HepG2 (cell line): Measurements from ENCODE around the gene PLCG1.

Experiments used
- CHD4 ChIP-seq: fragments of 200-600 bp; sonication (generic); IDR thresholded peaks from 2 replicates; pipeline ENCODE4 v1.7.0; 2017; ENCODE audit warnings: mild to moderate bottlenecking, low read length, borderline replicate concordance
- CTCF ChIP-seq: sonication (generic); formaldehyde crosslinking; IDR thresholded peaks from 2 replicates; pipeline ENCODE4 v1.5.0; 2020; ENCODE audit warnings: mild to moderate bottlenecking, missing genetic modification reagents, moderate library complexity
- EZH2 ChIP-seq: conservative IDR thresholded peaks from 2 replicates; pipeline ENCODE4 v1.6.1; 2012; ENCODE audit warnings: mild to moderate bottlenecking, low read depth, low read length, moderate library complexity

GRCh38 chr20:41168281-41169161, 31.2 kb downstream of the PLCG1 start:
- TF ChIP-seq CHD4: no peak
- TF ChIP-seq CTCF (CRISPR knock-in tag): no peak
- no peak for TF ChIP-seq EZH2
